Measurements from ENCODE around the gene PLCB1.

The PLCB1 gene

GRCh38 chr20:8545212-8545611, 413.1 kb downstream of the PLCB1 start:
- no peak overlapping the region for H3K4me3 ChIP-seq (ENCODE audit: low read depth, low read length)
- no peak for DNase-seq (ENCODE audit: low read depth)
- TF ChIP-seq MYC (IDR thresholded peaks at IDR 0.05; ENCODE audit: low read depth, low read length) (no peak), MAX (IDR thresholded peaks at IDR 0.05; ENCODE audit: low read depth, low read length) (no peak), CTCF (IDR thresholded peaks at IDR 0.05; ENCODE audit: low read depth, low read length) (no peak), POLR2A (IDR thresholded peaks at IDR 0.05; ENCODE audit: extremely low read depth, insufficient read length) (no peak)

GRCh38 chr20:8547035-8547650, 415.1 kb downstream of the PLCB1 start:
- no peak overlapping the region for H3K4me3 ChIP-seq (ENCODE audit: low read depth, low read length)
- DNase-seq (ENCODE audit: low read depth) = no peak
- no peak for TF ChIP-seq CTCF (IDR thresholded peaks at IDR 0.05; ENCODE audit: low read depth, low read length)
- no peak for TF ChIP-seq MYC (IDR thresholded peaks at IDR 0.05; ENCODE audit: low read depth, low read length)
- no peak for TF ChIP-seq MAX (IDR thresholded peaks at IDR 0.05; ENCODE audit: low read depth, low read length)
- no peak for TF ChIP-seq POLR2A (IDR thresholded peaks at IDR 0.05; ENCODE audit: extremely low read depth, insufficient read length)

- no peak overlapping the region for H3K4me3 ChIP-seq (ENCODE audit: low read depth, low read length)
- TF ChIP-seq MAX (IDR thresholded peaks at IDR 0.05; ENCODE audit: low read depth, low read length) = no peak
- no peak for TF ChIP-seq CTCF (IDR thresholded peaks at IDR 0.05; ENCODE audit: low read depth, low read length)
- TF ChIP-seq POLR2A (IDR thresholded peaks at IDR 0.05; ENCODE audit: extremely low read depth, insufficient read length) = no peak
- no peak for TF ChIP-seq MYC (IDR thresholded peaks at IDR 0.05; ENCODE audit: low read depth, low read length)
- DNase-seq (ENCODE audit: low read depth) = no peak
Measured at GRCh38 chr20:8547968-8548588, 416.0 kb downstream of the PLCB1 start.

GRCh38 chr20:8549192-8549591, 417.1 kb downstream of the PLCB1 start:
- TF ChIP-seq CTCF (IDR thresholded peaks at IDR 0.05; ENCODE audit: low read depth, low read length) = no peak
- TF ChIP-seq MYC (IDR thresholded peaks at IDR 0.05; ENCODE audit: low read depth, low read length) = no peak
- TF ChIP-seq MAX (IDR thresholded peaks at IDR 0.05; ENCODE audit: low read depth, low read length) = no peak
- no peak for TF ChIP-seq POLR2A (IDR thresholded peaks at IDR 0.05; ENCODE audit: extremely low read depth, insufficient read length)
- DNase-seq (ENCODE audit: low read depth) = no peak
- H3K4me3 ChIP-seq (ENCODE audit: low read depth, low read length) = no peak overlapping the region

GRCh38 chr20:8557711-8558110, 425.6 kb downstream of the PLCB1 start:
- no peak for DNase-seq (ENCODE audit: low read depth)
- TF ChIP-seq MAX (IDR thresholded peaks at IDR 0.05; ENCODE audit: low read depth, low read length) (no peak), CTCF (IDR thresholded peaks at IDR 0.05; ENCODE audit: low read depth, low read length) (no peak), POLR2A (IDR thresholded peaks at IDR 0.05; ENCODE audit: extremely low read depth, insufficient read length) (no peak), MYC (IDR thresholded peaks at IDR 0.05; ENCODE audit: low read depth, low read length) (no peak)
- H3K4me3 ChIP-seq (ENCODE audit: low read depth, low read length) = no peak overlapping the region
